ENCODE results near the gene ZSCAN31. TPM values are rescaled to one million over a fixed set of nuclear protein-coding genes. Genes with fewer than 3 reads are reported as not detected.

ZSCAN31 gene
- polyA plus RNA-seq, 1 of the 3 experiments (the other 2 are of a cell fraction): 1.9 TPM

GRCh38 chr6:28357036-28357435, 21.1 kb upstream of the ZSCAN31 start:
- ChIA-PET CTCF (interaction anchor here (1.0 to 2.5 kb wide), 8 partner anchors 8 to 220 kb away, joined by 3 to 29 read pairs (median 4); partner anchors contain the start of gene ZSCAN31), POLR2A (interaction anchor here (1.2 to 2.2 kb wide), 3 partner anchors 21 to 252 kb away, joined by 3 to 10 read pairs (median 7); partner anchors contain the start of genes PGBD1 and ZSCAN31)
- Histone ChIP-seq H3F3A (replicated peaks; ENCODE audit: insufficient read depth) (no peaks in the 10 kb centered on the region), H3K4me3 (ENCODE audit: low read depth in 2 of 2, low read length in 1 of 2) (no peak overlapping the region), H4K20me1 (ENCODE audit: insufficient read depth) (no peaks in the 10 kb centered on the region), H3K4me1 (ENCODE audit: control insufficient read depth in 1 of 2, insufficient read depth in 2 of 2, low read depth in 1 of 2, low read length in 1 of 2) (peaks cover 10 to 17% of the 10 kb centered on the region in 2 experiments; a peak in 2 of 4 replicates), H3K27me3 (ENCODE audit: insufficient read depth) (no peaks in the 10 kb centered on the region), H3K79me2 (ENCODE audit: insufficient read depth) (peaks cover 18% of the 10 kb centered on the region), H3K9ac (no peak overlapping the region), H3K9me3 (no peaks in the 10 kb centered on the region), H2AFZ (ENCODE audit: low read depth) (no peak overlapping the region), H3K9me2 (no peaks in the 10 kb centered on the region), H3K36me3 (replicated peaks in 1 of 2; ENCODE audit: control insufficient read depth in 1 of 2, insufficient read depth in 2 of 2, low read length in 1 of 2) (peaks cover 7 to 14% of the 10 kb centered on the region in 2 experiments), H3K27ac (ENCODE audit: low read depth in 2 of 2, low read length in 1 of 2) (no peak overlapping the region), H3K4me2 (no peak overlapping the region)
- DNase-seq: no peak
- TF ChIP-seq SMC3 (IDR thresholded peaks at IDR 0.05; ENCODE audit: low read depth, low read length) (no peak), RXRA (IDR thresholded peaks at IDR 0.05; ENCODE audit: borderline replicate concordance, low read depth) (no peak), TAF1 (IDR thresholded peaks at IDR 0.05; ENCODE audit: borderline replicate concordance, low read depth, low read length) (no peak), ELF1 (IDR thresholded peaks at IDR 0.05) (no peak), FOXJ3 (CRISPR knock-in tag; IDR thresholded peaks at IDR 0.05) (no peak), RAD21 (IDR thresholded peaks at IDR 0.05; ENCODE audit: low read length) (no peak), JUND (IDR thresholded peaks at IDR 0.05) (no peak), MXI1 (IDR thresholded peaks at IDR 0.05; ENCODE audit: low read depth, low read length) (no peak), MEF2A (IDR thresholded peaks at IDR 0.05; ENCODE audit: borderline replicate concordance, low read depth) (no peak), GABPA (IDR thresholded peaks at IDR 0.05; ENCODE audit: low read depth) (no peak), USF2 (IDR thresholded peaks at IDR 0.05; ENCODE audit: borderline replicate concordance, low read depth, low read length) (no peak), EZH2phosphoT487 (IDR thresholded peaks at IDR 0.05; ENCODE audit: borderline replicate concordance, low read depth) (no peak)
- TF ChIP-seq, protein P1, sequence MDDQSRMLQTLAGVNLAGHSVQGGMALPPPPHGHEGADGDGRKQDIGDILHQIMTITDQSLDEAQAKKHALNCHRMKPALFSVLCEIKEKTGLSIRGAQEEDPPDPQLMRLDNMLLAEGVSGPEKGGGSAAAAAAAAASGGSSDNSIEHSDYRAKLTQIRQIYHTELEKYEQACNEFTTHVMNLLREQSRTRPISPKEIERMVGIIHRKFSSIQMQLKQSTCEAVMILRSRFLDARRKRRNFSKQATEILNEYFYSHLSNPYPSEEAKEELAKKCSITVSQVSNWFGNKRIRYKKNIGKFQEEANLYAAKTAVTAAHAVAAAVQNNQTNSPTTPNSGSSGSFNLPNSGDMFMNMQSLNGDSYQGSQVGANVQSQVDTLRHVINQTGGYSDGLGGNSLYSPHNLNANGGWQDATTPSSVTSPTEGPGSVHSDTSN (IDR thresholded peaks at IDR 0.05): no peak
- TF ChIP-seq, protein P2, sequence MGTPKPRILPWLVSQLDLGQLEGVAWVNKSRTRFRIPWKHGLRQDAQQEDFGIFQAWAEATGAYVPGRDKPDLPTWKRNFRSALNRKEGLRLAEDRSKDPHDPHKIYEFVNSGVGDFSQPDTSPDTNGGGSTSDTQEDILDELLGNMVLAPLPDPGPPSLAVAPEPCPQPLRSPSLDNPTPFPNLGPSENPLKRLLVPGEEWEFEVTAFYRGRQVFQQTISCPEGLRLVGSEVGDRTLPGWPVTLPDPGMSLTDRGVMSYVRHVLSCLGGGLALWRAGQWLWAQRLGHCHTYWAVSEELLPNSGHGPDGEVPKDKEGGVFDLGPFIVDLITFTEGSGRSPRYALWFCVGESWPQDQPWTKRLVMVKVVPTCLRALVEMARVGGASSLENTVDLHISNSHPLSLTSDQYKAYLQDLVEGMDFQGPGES (IDR thresholded peaks at IDR 0.05; ENCODE audit: low read depth, low read length): no peak
- TF ChIP-seq, protein P3, sequence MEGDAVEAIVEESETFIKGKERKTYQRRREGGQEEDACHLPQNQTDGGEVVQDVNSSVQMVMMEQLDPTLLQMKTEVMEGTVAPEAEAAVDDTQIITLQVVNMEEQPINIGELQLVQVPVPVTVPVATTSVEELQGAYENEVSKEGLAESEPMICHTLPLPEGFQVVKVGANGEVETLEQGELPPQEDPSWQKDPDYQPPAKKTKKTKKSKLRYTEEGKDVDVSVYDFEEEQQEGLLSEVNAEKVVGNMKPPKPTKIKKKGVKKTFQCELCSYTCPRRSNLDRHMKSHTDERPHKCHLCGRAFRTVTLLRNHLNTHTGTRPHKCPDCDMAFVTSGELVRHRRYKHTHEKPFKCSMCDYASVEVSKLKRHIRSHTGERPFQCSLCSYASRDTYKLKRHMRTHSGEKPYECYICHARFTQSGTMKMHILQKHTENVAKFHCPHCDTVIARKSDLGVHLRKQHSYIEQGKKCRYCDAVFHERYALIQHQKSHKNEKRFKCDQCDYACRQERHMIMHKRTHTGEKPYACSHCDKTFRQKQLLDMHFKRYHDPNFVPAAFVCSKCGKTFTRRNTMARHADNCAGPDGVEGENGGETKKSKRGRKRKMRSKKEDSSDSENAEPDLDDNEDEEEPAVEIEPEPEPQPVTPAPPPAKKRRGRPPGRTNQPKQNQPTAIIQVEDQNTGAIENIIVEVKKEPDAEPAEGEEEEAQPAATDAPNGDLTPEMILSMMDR (IDR thresholded peaks at IDR 0.05): no peak
- 98% methylated on average over 6 of the region's 6 CpGs for whole genome bisulfite sequencing (ENCODE audit: low lambda C conversion rate)
